Thoracic aorta (tissue), 2 donors: ENCODE data around the gene MRTFB. TPM values are rescaled to one million over a fixed set of nuclear protein-coding genes. Genes with fewer than 3 reads are reported as not detected.
"Not testable (repeated sequence)": the region's sequence is repeated elsewhere in the genome, so short reads cannot be mapped to it uniquely, and the experiment has no call there.

Experiments used
- ATAC-seq: fragments of 150-250 bp; one replicate; pipeline ENCODE4 v1.8.0; 2017; ENCODE audit warnings: low read depth; ENCODE audit not compliant: insufficient number of reproducible peaks, low FRiP score
- DNase-seq: peaks from one replicate; pipeline ENCODE4 v3.0.0-alpha.2; 2020; ENCODE audit warnings: low spot score
- H3K27ac ChIP-seq, 2 donors: fragments of 200-600 bp; sonication (generic); 1 replicate in 1 of 2; 2 replicates in 1 of 2; pipeline ENCODE4 v1.5.1; 2016; ENCODE audit warnings: mild to moderate bottlenecking in 2 of 2, moderate library complexity in 2 of 2
- H3K27me3 ChIP-seq: fragments of 200-600 bp; sonication (generic); replicated peaks from 2 replicates; pipeline ENCODE4 v1.6.0; 2016; ENCODE audit warnings: mild to moderate bottlenecking; ENCODE audit not compliant: insufficient read depth
- H3K36me3 ChIP-seq: fragments of 200-600 bp; sonication (generic); one replicate; pipeline ENCODE4 v1.5.1; 2016
- H3K4me1 ChIP-seq, 2 donors: fragments of 200-600 bp; sonication (generic); 1 replicate in 1 of 2; 2 replicates in 1 of 2; pipeline versions ENCODE4 v1.5.1 to v1.6.0; 2016; ENCODE audit warnings: low read depth in 2 of 2, mild to moderate bottlenecking in 1 of 2; ENCODE audit not compliant: control insufficient read depth in 1 of 2
- H3K4me3 ChIP-seq: fragments of 200-600 bp; sonication (generic); 2 replicates; pipeline ENCODE4 v1.5.1; 2016; ENCODE audit warnings: mild to moderate bottlenecking
- H3K9me3 ChIP-seq: fragments of 200-600 bp; sonication (generic); 2 replicates; pipeline ENCODE4 v1.5.1; 2016
- CTCF ChIP-seq: fragments of 200-600 bp; sonication (generic); IDR thresholded peaks from one replicate; pipeline ENCODE4 v1.5.1; 2019; ENCODE audit warnings: antibody characterized with exemption
- total RNA-seq, 2 donors: library from RNA; depleted of rRNA; stranded (reverse); fragments of >200 nt; gene quantifications; one replicate each; pipeline versions ENCODE4 v1.1.0 to v1.2.3, GENCODE V29; 2016

Gene MRTFB
- total RNA-seq = 10 to 100 TPM; 38.0 to 73.8 TPM

- H3K27me3 ChIP-seq = no peaks in the 10 kb centered on the region
- TF ChIP-seq CTCF = no peak
- ATAC-seq (peak; percentile 42), DNase-seq (peak; percentile 19)
- peak within 1 kb of the TSS; percentile 61 to 62 for H3K27ac ChIP-seq
- H3K4me1 ChIP-seq = peaks cover 3 to 8% of the 10 kb centered on the region in 2 donors
- H3K9me3 ChIP-seq = no peaks in the 10 kb centered on the region
- no peaks in the 10 kb centered on the region for H3K36me3 ChIP-seq
- peak within 1 kb of the TSS; percentile 99 for H3K4me3 ChIP-seq
These were observed at the start of gene MRTFB for GRCh38 chr16:14070877-14071575. MRTFB (plus strand) TSS chr16:14071319; CDS start chr16:14140607, 69,288 bp downstream.

GRCh38 chr16:14023526-14023925 lies 47.6 kb upstream of the MRTFB start:
- H3K27ac ChIP-seq, H3K27me3 ChIP-seq, H3K9me3 ChIP-seq, H3K36me3 ChIP-seq, DNase-seq, H3K4me3 ChIP-seq, ATAC-seq: not testable (repeated sequence)
- peaks cover 0 to 17% of the 10 kb centered on the region in 2 donors for H3K4me1 ChIP-seq

GRCh38 chr16:14024283-14024682 lies 46.8 kb upstream of the MRTFB start:
- Histone ChIP-seq H3K36me3 (no peaks in the 10 kb centered on the region), H3K4me3 (no peak overlapping the region), H3K9me3 (no peaks in the 10 kb centered on the region), H3K27me3 (no peaks in the 10 kb centered on the region), H3K4me1 (peaks cover 0 to 10% of the 10 kb centered on the region in 2 donors), H3K27ac (no peak overlapping the region)
- ATAC-seq = no peak
- TF ChIP-seq CTCF = no peak
- no peak for DNase-seq

- Histone ChIP-seq H3K27ac (no peak overlapping the region), H3K27me3 (no peaks in the 10 kb centered on the region), H3K4me1 (peaks cover 0 to 8% of the 10 kb centered on the region in 2 donors), H3K4me3 (no peak overlapping the region), H3K36me3 (no peaks in the 10 kb centered on the region), H3K9me3 (no peaks in the 10 kb centered on the region)
- ATAC-seq (no peak), DNase-seq (no peak)
- TF ChIP-seq CTCF = no peak
These were observed 44.4 kb upstream of the MRTFB start for GRCh38 chr16:14026572-14027285.

- no peak for TF ChIP-seq CTCF
- Histone ChIP-seq H3K4me1 (peaks cover 0 to 8% of the 10 kb centered on the region in 2 donors), H3K4me3 (no peak overlapping the region), H3K27ac (no peak overlapping the region), H3K27me3 (no peaks in the 10 kb centered on the region), H3K9me3 (no peaks in the 10 kb centered on the region), H3K36me3 (no peaks in the 10 kb centered on the region)
- ATAC-seq (no peak), DNase-seq (no peak)
These were observed 42.9 kb upstream of the MRTFB start for GRCh38 chr16:14028202-14028601.
